ENCODE measurements around the gene PFDN1.

The PFDN1 gene

DNA sequence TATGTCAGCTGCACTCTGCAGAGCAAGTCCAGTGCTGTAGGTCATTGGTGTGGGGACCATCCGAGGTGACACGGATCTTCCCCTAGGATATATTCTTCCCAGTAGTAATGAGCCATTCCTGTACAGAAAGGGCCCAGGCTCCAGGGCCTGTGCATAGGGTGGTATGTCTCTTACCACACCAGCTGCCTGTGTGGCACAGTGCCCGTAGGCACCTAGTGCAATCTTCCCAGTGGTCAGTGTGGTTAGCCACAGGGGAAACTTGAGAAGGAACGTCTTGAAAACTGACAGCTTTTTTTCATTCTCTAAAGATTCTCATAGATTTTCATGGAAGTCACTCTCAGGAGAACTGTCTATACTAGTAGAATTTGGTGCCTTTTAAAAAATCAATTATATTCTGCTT lies 88.1 kb downstream of the PFDN1 start:
- Histone ChIP-seq H2AFZ (no peak overlapping the region), H3K36me3 (ENCODE audit: control insufficient read depth, insufficient read depth, low read length) (no peaks in the 10 kb centered on the region), H3K4me1 (peaks cover 4% of the 10 kb centered on the region), H3K79me2 (peaks cover 2% of the 10 kb centered on the region), H3K4me2 (ENCODE audit: low read length) (no peak overlapping the region), H3K27me3 (ENCODE audit: control insufficient read depth, insufficient read depth, low read length) (no peaks in the 10 kb centered on the region), H3K9me3 (ENCODE audit: control insufficient read depth, low read length) (no peaks in the 10 kb centered on the region), H3K4me3 (ENCODE audit: low read depth, low read length) (no peak overlapping the region), H3K9ac (no peak overlapping the region), H3K27ac (no peak overlapping the region)
- TF ChIP-seq CTCF (IDR thresholded peaks at IDR 0.05) = no peak

- Histone ChIP-seq H3K36me3 (ENCODE audit: control insufficient read depth, insufficient read depth, low read length) (no peaks in the 10 kb centered on the region), H3K27ac (no peak overlapping the region), H3K79me2 (peaks cover 2% of the 10 kb centered on the region), H3K27me3 (ENCODE audit: control insufficient read depth, insufficient read depth, low read length) (no peaks in the 10 kb centered on the region), H3K9me3 (ENCODE audit: control insufficient read depth, low read length) (no peaks in the 10 kb centered on the region), H3K4me2 (ENCODE audit: low read length) (no peak overlapping the region), H3K4me1 (no peaks in the 10 kb centered on the region), H3K9ac (no peak overlapping the region), H3K4me3 (ENCODE audit: low read depth, low read length) (no peak overlapping the region), H2AFZ (no peak overlapping the region)
- TF ChIP-seq CTCF (IDR thresholded peaks at IDR 0.05) = no peak
Observed at GRCh38 chr5:140213370-140213983, 89.4 kb downstream of the PFDN1 start.

DNA sequence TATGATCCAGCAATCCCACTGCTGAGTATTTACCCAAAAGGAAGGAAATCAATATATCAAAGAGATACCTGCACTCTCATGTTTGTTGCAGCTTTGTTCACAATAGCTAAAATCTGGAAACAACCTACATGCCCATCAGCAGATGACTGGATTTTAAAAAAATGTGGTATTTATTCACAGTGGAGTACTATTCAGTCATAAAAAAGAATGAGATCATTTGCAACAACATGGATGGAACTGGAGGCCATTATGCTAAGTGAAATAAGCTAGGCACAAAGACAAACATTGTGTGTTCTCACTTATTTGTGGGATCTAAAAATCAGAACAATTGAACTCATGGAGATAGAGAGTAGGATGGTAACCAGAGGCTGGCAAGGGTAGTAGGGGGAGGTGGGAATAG lies 94.8 kb downstream of the PFDN1 start:
- H3K27me3 ChIP-seq (ENCODE audit: control insufficient read depth, insufficient read depth, low read length) = no peaks in the 10 kb centered on the region

GRCh38 chr5:140207250-140207964 lies 95.5 kb downstream of the PFDN1 start:
- no peak overlapping the region for H3K4me3 ChIP-seq (ENCODE audit: low read depth, low read length)
- no peak overlapping the region for H3K4me2 ChIP-seq (ENCODE audit: low read length)
- no peak overlapping the region for H3K27ac ChIP-seq

More for the DNA sequence above, 94.8 kb downstream of the PFDN1 start:
- Histone ChIP-seq H3K27ac (no peak overlapping the region), H3K36me3 (ENCODE audit: control insufficient read depth, insufficient read depth, low read length) (no peaks in the 10 kb centered on the region), H3K4me3 (ENCODE audit: low read depth, low read length) (no peak overlapping the region), H2AFZ (no peak overlapping the region), H3K9me3 (ENCODE audit: control insufficient read depth, low read length) (no peaks in the 10 kb centered on the region), H3K79me2 (peaks cover 15% of the 10 kb centered on the region), H3K9ac (no peak overlapping the region), H3K4me2 (ENCODE audit: low read length) (no peak overlapping the region), H3K4me1 (peaks cover 11% of the 10 kb centered on the region)
- no peak for TF ChIP-seq CTCF (IDR thresholded peaks at IDR 0.05)

More at GRCh38 chr5:140207250-140207964, 95.5 kb downstream of the PFDN1 start:
- Histone ChIP-seq H3K79me2 (peaks cover 17% of the 10 kb centered on the region), H3K9ac (no peak overlapping the region), H3K36me3 (ENCODE audit: control insufficient read depth, insufficient read depth, low read length) (no peaks in the 10 kb centered on the region), H3K9me3 (ENCODE audit: control insufficient read depth, low read length) (no peaks in the 10 kb centered on the region), H3K4me1 (peaks cover 11% of the 10 kb centered on the region), H2AFZ (no peak overlapping the region), H3K27me3 (ENCODE audit: control insufficient read depth, insufficient read depth, low read length) (no peaks in the 10 kb centered on the region)
- no peak for TF ChIP-seq CTCF (IDR thresholded peaks at IDR 0.05)

All from parathyroid adenoma (tissue), 2 donors.